Ascending aorta (tissue), 2 donors: ENCODE measurements around the gene IGLL5. TPM values are rescaled to one million over a fixed set of nuclear protein-coding genes. Genes with fewer than 3 reads are reported as not detected.

Source experiments
- DNase-seq, 2 donors: peaks; one replicate each; pipeline ENCODE4 v3.0.0-alpha.2; 2019; ENCODE audit warnings: low spot score in 2 of 2
- H3K27ac ChIP-seq, 2 donors: fragments of 200-600 bp; sonication (generic); one replicate each; pipeline ENCODE4 v1.5.1; 2016 to 2017; ENCODE audit warnings: mild to moderate bottlenecking in 1 of 2
- H3K27me3 ChIP-seq: fragments of 200-600 bp; sonication (generic); one replicate; pipeline ENCODE4 v1.5.1; 2017
- H3K36me3 ChIP-seq, 2 donors: fragments of 200-600 bp; sonication (generic); one replicate each; pipeline ENCODE4 v1.5.1; 2016
- H3K4me1 ChIP-seq, 2 donors: fragments of 200-600 bp; sonication (generic); one replicate each; pipeline ENCODE4 v1.5.1; 2016 to 2017; ENCODE audit warnings: mild to moderate bottlenecking in 1 of 2
- H3K4me3 ChIP-seq, 2 donors: fragments of 200-600 bp; sonication (generic); one replicate each; pipeline ENCODE4 v1.5.1; 2016 to 2017; ENCODE audit warnings: mild to moderate bottlenecking in 1 of 2
- H3K9me3 ChIP-seq, 2 donors: fragments of 200-600 bp; sonication (generic); one replicate each; pipeline ENCODE4 v1.5.1; 2016
- intact Hi-C: fragments of 100-400 bp; cut with DNase I; formaldehyde crosslinking; loops from one replicate; pipeline ENCODE4 v1.15.1; 2023
- total RNA-seq: library from RNA; depleted of rRNA; stranded (reverse); fragments of >200 nt; gene quantifications from one replicate; pipeline ENCODE4 v1.1.0, GENCODE V29; 2016
- TF ChIP-seq, protein P1 (sequence below), 3 experiments: fragments of 200-600 bp in 2 of 3; fragments of 450-650 bp in 1 of 3; sonication (generic) in 2 of 3; IDR thresholded peaks; one replicate each; pipeline ENCODE4 v1.5.1; 2016 to 2019; ENCODE audit warnings: antibody characterized with exemption in 3 of 3, mild to moderate bottlenecking in 1 of 3, moderate library complexity in 1 of 3

IGLL5 gene
- total RNA-seq, 1 donor from 2014 or later: 2.3 TPM

DNA sequence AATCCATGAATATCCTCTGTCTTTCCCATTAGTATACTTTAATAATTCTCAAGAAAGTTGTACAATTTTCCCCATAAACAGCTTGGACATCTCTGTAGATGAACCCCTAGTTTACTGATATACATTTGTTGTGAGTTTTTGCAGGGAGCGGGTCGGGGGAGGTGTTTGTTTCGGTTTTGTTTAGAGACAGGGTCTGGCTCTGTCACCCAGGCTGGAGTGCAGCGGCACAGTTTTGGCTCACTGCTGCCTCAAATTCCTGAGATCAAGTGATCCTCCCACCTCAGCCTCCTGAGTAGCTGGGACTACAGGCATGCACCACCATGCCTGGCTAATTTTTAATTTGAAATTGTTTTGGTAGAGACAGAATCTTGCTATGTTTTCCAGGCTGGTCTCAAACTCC is 57.6 kb downstream of the IGLL5 start:
- intact Hi-C loops: no loop called here
- DNase-seq: no peak

More for the DNA sequence above, 57.6 kb downstream of the IGLL5 start:
- TF ChIP-seq, protein P1, sequence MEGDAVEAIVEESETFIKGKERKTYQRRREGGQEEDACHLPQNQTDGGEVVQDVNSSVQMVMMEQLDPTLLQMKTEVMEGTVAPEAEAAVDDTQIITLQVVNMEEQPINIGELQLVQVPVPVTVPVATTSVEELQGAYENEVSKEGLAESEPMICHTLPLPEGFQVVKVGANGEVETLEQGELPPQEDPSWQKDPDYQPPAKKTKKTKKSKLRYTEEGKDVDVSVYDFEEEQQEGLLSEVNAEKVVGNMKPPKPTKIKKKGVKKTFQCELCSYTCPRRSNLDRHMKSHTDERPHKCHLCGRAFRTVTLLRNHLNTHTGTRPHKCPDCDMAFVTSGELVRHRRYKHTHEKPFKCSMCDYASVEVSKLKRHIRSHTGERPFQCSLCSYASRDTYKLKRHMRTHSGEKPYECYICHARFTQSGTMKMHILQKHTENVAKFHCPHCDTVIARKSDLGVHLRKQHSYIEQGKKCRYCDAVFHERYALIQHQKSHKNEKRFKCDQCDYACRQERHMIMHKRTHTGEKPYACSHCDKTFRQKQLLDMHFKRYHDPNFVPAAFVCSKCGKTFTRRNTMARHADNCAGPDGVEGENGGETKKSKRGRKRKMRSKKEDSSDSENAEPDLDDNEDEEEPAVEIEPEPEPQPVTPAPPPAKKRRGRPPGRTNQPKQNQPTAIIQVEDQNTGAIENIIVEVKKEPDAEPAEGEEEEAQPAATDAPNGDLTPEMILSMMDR (IDR thresholded peaks at IDR 0.05): no peak
- no peaks in the 10 kb centered on the region for H3K36me3 ChIP-seq
- H3K9me3 ChIP-seq: no peaks in the 10 kb centered on the region
- no peak overlapping the region for H3K4me3 ChIP-seq
- no peaks in the 10 kb centered on the region for H3K27me3 ChIP-seq
- H3K4me1 ChIP-seq: no peaks in the 10 kb centered on the region
- H3K27ac ChIP-seq: no peak overlapping the region

Other genes with a start within 250 kb of the IGLL5 start
- not detected for gene GGTLC2, start 243.2 kb upstream of the IGLL5 start, total RNA-seq
- 13.7 TPM for gene GNAZ, start 182.7 kb downstream of the IGLL5 start, total RNA-seq